CD4-positive, alpha-beta T cell treated with Interleukin-6 for 4 hours (primary cell): Measurements from ENCODE around the gene CKB.

Experiments used
- DNase-seq: peaks from one replicate; pipeline ENCODE4 v3.0.0-alpha.2; 2020; ENCODE audit warnings: mixed read lengths

The CKB gene

GRCh38 chr14:103549361-103550311, 27.0 kb upstream of the CKB start:
- DNase-seq, result no peak

- no peak for DNase-seq
Observed at GRCh38 chr14:103548463-103549351, 26.1 kb upstream of the CKB start.

GRCh38 chr14:103547941-103548462, 25.4 kb upstream of the CKB start:
- no peak for DNase-seq

GRCh38 chr14:103547455-103547940, 24.9 kb upstream of the CKB start:
- no peak for DNase-seq

GRCh38 chr14:103546652-103547454, 24.2 kb upstream of the CKB start:
- peak; percentile 85 for DNase-seq

GRCh38 chr14:103545915-103546651, 23.5 kb upstream of the CKB start:
- DNase-seq, result no peak

GRCh38 chr14:103545219-103545914, 22.7 kb upstream of the CKB start:
- DNase-seq, result no peak

GRCh38 chr14:103544388-103545218, 22.0 kb upstream of the CKB start:
- DNase-seq, result no peak

- DNase-seq, result no peak
Observed at GRCh38 chr14:103543721-103544387, 21.2 kb upstream of the CKB start.

- DNase-seq, result no peak
Observed at GRCh38 chr14:103543140-103543539, 20.5 kb upstream of the CKB start.

- no peak for DNase-seq
Observed at GRCh38 chr14:103542605-103543088, 20.0 kb upstream of the CKB start.

- no peak for DNase-seq
Observed at GRCh38 chr14:103541709-103542604, 19.3 kb upstream of the CKB start.

- DNase-seq, result no peak
Observed at GRCh38 chr14:103540821-103541708, 18.4 kb upstream of the CKB start.

GRCh38 chr14:103539056-103539825, 16.6 kb upstream of the CKB start:
- DNase-seq, result no peak

- DNase-seq, result no peak
Observed at GRCh38 chr14:103538291-103539055, 15.8 kb upstream of the CKB start.
